Measurements from ENCODE around the gene FSTL4.
"Not testable (repeated sequence)": the region's sequence is repeated elsewhere in the genome, so short reads cannot be mapped to it uniquely, and the experiment has no call there.

FSTL4 gene

GRCh38 chr5:133170756-133171387 lies 441.5 kb downstream of the FSTL4 start:
- not testable (repeated sequence) for DNase-seq (ENCODE audit: low spot score)

GRCh38 chr5:133164759-133165158 lies 447.6 kb downstream of the FSTL4 start:
- DNase-seq (ENCODE audit: low spot score) = no peak

GRCh38 chr5:133163839-133164238 lies 448.5 kb downstream of the FSTL4 start:
- no peak for DNase-seq (ENCODE audit: low spot score)

GRCh38 chr5:133159543-133159942 lies 452.8 kb downstream of the FSTL4 start:
- DNase-seq (ENCODE audit: low spot score) = no peak

GRCh38 chr5:133155326-133155969 lies 456.9 kb downstream of the FSTL4 start:
- no peak for DNase-seq (ENCODE audit: low spot score)

GRCh38 chr5:133154274-133155075 lies 457.9 kb downstream of the FSTL4 start:
- no peak for DNase-seq (ENCODE audit: low spot score)

- no peak for DNase-seq (ENCODE audit: low spot score)
Measured at GRCh38 chr5:133150909-133151544, 461.3 kb downstream of the FSTL4 start.

- DNase-seq (ENCODE audit: low spot score) = no peak
Measured at GRCh38 chr5:133149345-133149744, 463.0 kb downstream of the FSTL4 start.

GRCh38 chr5:133147815-133148567 lies 464.4 kb downstream of the FSTL4 start:
- DNase-seq (ENCODE audit: low spot score) = no peak

- DNase-seq (ENCODE audit: low spot score) = no peak
Measured at GRCh38 chr5:133147411-133147810, 464.9 kb downstream of the FSTL4 start.

All from AG08396 (cell line).